Activated naive CD4-positive, alpha-beta T cell (primary cell): Measurements from ENCODE around the gene SHD.

Experiments used
- DNase-seq, 4 experiments: peaks; one replicate each; lab custom pipeline; 2025; lab: John Stamatoyannopoulos, UW

Gene SHD

DNA sequence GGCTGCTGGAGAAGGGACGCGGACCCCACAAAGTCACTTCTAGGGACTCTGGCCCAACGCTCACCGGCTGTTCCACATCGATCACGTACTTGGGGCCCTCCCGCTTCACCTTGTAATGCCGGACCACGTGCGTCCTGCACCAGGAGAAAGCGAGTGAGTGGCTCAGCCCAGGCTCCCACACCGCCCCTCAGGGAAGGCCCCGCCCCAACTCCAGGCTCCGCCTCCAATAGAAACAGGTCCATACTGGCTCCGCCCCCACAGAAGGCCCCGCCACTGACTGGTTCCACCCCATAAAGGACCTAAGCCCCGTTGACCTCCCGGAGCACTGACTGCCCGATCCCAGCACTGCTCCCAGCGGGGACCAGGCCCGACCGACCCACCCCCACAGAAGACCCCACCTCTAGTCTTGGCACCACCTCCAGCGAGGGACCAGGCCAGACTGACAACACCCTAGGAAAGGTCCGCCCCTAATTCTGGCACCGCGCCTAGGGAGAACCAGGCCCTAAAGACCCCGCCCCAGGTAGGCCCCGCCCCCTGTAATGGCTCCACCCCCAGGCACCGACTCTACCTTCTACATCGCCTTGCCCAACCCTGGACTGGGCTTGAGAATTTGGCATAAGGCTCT, 48.3 kb downstream of the SHD start:
- DNase-seq: peak in 3 of 4 experiments; percentile 45 to 57 (median 55)

DNA sequence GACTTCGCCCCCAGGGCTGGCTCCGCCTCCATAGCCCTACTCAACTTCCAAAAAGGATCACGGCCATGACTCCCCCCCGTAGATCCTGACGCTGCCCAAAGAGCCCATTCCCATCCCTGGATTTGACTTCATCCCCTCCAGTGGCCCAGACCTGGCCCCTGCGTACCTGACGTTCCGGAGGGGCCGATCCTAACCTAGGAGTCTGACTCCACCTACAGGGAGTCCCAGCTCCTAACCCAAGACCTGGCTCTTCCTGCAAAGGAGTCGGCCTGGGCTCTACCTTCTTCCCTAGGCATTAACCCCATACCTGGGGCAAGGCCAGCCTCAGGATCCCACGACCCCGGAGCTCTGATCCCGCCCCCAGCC, 48.8 kb downstream of the SHD start:
- DNase-seq: no peak

DNA sequence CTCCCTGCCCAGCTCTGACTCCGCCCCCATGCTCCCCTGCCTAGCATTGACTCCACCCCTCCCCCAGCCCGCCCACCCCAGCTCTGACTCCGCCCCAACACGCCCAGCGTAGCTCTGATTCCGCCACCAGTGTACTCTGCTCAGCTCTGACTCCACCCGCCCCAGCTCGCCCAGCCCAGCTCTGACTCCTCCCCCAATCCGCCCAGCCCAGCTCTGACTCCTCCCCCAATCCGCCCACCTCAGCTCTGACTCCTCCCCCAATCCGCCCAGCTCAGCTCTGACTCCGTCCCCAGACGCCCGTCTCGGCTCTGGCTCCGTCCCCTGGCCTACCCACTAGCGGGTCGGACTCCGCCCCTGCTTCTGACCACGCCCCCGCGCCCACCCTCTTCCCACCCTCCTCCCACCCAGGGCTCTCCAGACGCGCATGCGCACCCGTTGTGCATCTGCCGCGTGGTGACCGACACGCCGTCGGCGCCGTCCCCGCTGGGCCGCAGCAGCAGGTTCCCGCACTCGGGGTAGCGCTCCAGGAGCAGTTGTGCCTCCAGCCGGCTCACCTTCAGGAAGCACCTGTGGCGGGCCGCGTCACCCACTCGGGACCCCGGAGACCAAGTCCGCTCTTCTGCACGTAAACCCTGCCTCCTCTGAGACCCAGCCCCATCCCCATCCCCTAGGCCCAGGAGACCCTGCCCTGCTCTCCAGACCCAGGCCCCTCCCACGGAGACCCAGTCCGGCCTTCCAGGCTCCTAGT, 49.4 kb downstream of the SHD start:
- DNase-seq: peak; percentile 94 to 99 (median 94)

DNA sequence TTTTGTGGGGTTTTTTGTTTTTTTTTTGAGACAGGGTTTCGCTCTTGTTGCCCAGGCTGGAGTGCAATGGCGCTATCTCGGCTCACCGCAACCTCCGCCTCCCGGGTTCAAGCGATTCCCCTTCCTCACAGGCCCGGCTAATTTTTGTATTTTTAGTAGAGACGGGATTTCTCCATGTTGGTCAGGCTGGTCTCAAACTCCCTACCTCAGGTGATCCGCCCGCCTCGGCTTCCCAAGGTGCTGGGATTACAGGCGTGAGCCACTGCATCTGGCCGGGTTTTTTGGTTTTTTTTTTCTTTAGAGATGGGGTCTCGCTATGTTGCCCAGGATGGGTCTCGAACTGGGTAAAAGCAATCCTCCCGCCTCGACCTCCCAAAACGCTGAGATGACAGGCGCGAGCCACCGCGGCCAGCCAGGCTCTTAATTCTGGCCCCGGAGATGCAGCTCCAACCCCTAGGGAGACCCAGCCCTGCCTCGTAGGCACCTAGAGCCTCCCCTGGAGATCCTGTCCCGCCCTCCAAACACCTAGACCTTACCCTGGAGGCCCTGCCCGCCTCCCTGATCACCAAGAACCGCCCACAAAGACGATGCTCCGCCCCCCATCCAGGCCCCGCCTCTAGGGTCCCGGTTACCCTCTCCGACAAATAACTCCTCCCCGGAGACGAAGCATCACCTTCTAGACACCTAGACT, 50.1 kb downstream of the SHD start:
- DNase-seq: peak in 2 of 4 experiments; percentile 32 to 38

DNA sequence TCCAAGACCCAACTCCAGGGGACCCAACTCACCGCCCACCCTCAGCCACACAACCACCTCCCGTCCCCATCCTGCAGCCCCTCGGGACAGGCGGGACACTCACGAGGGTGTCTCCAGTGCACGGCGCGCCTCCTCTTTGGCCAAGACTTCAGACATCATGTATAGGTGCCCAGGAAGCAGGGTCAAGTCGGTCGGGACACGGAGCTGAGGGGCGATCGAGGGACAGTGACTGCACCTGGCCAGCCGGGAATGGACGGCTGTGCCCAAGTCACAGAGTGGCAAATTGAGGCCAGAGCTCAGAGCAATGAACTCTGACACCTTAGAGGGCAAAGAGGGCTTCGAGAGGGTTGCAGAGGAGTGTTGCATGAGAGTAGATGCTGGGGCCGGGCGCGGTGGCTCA, 50.8 kb downstream of the SHD start:
- no peak for DNase-seq

DNA sequence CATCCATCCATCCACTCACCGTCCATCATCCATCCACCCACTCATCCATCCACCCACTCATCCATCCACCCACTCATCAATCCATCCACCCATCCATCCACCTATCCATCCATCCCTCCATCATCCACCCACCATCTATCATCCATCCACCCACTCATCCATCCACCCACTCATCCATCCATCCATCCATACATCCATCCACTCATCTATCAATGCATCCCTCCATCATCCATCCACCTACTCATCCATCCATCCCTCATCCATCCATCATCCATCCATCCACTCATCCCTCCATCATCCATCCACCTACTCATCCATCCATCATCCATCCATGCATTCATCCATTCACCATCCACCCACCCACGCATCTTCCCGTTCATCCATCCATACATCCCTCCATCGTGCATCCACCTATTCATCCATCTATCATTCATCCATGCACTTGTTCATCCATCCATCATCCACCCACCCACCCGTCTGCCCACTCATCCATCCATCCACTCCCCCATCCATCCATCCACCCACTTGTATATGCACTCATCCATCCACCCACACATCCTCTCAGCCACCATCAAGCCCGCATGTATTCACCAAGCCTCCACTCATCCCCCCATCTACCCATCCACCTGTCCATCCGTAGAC, 56.0 kb downstream of the SHD start:
- no peak for DNase-seq

DNA sequence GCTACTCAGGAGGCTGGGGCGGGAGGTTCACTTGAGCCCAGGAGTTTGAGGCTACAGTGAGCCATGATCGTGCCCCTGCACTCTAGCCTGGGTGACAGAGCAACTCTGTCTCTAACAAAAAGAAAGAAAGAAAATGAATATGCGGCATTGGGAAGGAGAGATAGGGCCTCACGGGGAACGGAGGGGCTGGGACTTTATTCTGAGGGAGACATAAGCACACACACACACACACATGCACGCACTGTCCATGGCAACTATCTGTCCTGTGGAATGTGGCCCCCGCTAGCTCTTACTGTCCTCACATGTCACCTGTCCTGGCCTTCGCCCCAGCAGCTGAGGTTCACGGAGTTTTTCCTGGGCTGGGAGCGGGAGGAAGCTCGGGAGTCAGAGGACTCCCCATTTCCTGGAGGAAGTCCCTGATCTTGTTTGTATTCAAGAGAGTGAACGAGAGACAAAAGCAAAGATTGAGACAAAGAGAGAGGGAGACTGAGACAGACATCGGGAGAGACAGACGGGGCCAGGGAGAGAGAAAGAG, 58.9 kb downstream of the SHD start:
- no peak for DNase-seq

DNA sequence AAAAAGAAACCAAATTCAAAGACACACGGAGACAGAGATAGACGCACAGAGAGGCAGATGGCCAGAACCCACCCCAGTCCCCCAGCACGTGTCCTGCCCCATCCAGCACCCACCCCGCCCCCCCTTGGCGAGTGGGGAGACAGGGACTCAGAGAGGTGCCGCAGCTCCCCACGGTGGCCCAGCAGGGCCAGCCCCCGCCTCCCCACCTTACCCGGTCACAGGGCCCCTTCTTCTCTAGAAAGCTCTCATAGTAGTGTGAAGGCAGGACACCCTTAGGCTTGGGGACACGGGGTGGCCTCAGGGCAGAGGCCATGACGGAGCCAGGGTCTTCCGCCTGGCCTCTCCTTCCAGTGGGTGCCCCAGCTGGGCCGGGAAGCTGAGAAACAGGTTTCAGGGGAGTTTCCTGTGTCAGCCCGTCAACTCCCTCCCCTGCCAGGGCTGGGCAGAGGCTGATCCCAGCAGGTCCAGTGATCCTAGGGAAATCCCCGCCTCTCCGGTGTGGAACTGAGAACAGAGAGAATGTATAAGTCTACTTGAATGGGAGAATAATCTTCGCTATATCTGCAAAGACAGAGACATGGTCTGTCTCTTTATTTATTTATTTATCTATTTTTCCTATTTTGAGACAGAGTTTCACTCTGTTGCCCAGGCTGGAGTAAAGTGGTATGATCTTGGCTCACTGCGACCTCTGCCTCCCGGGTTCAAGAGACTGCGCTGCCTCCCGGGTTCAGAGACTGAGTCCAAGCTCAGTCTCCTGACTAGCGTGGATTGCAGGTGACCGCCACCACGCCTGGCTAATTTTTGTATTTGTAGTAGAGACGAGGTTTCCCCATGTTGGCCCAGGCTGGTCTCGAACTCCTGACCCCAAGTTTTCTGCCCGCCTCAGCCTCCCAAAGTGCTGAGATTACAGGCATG, 59.6 kb downstream of the SHD start, which contains the start of gene STAP2:
Gene STAP2, minus strand, starts transcription at position 387 of the 915 bp plus-strand sequence. Its CDS starts 74 bp downstream, at position 313.
- peak in 2 of 4 experiments; percentile 8 to 34 for DNase-seq
